Heart left ventricle (tissue), 13 donors: ENCODE results near the gene MYL1.

Source experiments
- CTCF ChIP-seq, 12 donors: fragments of 200-600 bp; sonication (generic) in 4 of 12; IDR thresholded peaks; one replicate each; pipeline versions ENCODE4 v1.5.0 to v1.8.0; 2018 to 2022; ENCODE audit warnings: antibody characterized with exemption in 12 of 12, mild to moderate bottlenecking in 5 of 12
- POLR2A ChIP-seq, 2 donors: fragments of 450-650 bp; IDR thresholded peaks; one replicate each; pipeline ENCODE4 v1.6.1; 2017; ENCODE audit warnings: antibody characterized with exemption in 2 of 2, mild to moderate bottlenecking in 2 of 2, moderate library complexity in 2 of 2
- donor health status: ischemic (EF 13 %, LVEDD 7.1; RV severe dilation, severe dysfunction).
- donor health status: DM: no; HTN: yes; CAD: no.
- donor health status: DM: no; HTN: no; CAD: no.
- donor health status: ischemic (EF 25% LVEDD 6.9; RV normal size, moderate dysfunction).
- donor health status: ischemic (EF 25% LVEDD 5.7; RV mildly dilated, moderate dysfunction).
- donor health status: ischemic (EF 35%, LVEDD 5.7; RV mildly dilated, moderate dysfunction).
- donor health status: nonischemic (EF 11% LVEDD 7.7; RV severe dilation, severe dysfunction).
- donor health status: DM: yes; HTN: yes; CAD: no.
- donor health status: PGD.
- donor health status: ischemic (EF 29% LVEDD 5.4; RV normal size, mild dysfunction).
- donor health status: nonischemic (EF 23%, LVEDD 6.1; RV moderate dilation, normal function).

- no peak for TF ChIP-seq CTCF (IDR thresholded peaks at IDR 0.05)
- no peak for TF ChIP-seq POLR2A (IDR thresholded peaks at IDR 0.05)
Observed at GRCh38 chr2:210263841-210264240, 51.1 kb downstream of the MYL1 start.
